Measurements from ENCODE around the gene E2F1.

Gene E2F1, protein sequence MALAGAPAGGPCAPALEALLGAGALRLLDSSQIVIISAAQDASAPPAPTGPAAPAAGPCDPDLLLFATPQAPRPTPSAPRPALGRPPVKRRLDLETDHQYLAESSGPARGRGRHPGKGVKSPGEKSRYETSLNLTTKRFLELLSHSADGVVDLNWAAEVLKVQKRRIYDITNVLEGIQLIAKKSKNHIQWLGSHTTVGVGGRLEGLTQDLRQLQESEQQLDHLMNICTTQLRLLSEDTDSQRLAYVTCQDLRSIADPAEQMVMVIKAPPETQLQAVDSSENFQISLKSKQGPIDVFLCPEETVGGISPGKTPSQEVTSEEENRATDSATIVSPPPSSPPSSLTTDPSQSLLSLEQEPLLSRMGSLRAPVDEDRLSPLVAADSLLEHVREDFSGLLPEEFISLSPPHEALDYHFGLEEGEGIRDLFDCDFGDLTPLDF

DNA sequence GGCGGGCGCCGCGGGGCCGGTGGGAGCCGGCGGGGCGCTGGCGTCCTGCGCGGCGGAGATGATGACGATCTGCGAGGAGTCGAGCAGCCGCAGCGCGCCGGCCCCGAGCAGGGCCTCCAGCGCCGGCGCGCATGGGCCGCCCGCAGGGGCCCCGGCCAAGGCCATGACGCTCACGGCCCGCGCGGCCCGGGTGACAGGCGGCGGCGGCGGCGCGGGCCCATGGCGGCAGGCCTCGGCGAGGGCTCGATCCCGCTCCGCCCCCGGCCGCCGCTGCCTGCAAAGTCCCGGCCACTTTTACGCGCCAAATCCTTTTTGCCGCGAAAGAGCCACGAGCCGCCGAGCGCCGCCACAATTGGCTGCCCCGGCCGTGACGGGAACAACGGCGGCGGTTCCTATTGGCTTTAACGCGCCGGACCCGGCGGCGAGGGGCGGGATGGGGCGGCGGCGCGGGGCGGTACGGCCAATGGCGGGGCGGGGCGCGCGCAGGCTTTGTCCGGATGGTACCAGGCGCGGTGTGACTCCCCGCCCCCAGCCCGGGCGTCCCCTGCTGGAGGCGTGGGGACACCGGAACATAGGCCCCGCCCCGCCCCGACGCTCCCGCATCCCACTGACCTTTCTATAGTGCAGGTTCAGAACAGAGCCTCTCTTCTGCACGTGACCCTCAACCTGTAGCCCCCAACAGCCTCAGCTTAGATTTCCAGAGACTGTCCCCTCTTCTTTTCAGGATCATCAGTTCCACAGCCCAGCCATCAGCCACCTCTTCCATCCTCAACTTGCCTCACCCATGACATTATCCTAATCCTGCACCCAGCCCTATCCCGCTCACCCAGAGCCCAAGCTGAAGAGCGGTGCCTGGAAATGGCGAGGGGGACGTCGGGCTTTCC lies at the start of gene E2F1:
Gene E2F1, minus strand, starts transcription at position 286 of the 884 bp plus-strand sequence. Its CDS starts 121 bp downstream, at position 165.
- DNase-seq: peak; percentile 92 to 99 (median 96)
- intact Hi-C loops (cut with DNase I): loop anchor here (5.0 kb wide), 1 partner anchor 46 kb away; the partner anchor contains the start of gene ZNF341

DNA sequence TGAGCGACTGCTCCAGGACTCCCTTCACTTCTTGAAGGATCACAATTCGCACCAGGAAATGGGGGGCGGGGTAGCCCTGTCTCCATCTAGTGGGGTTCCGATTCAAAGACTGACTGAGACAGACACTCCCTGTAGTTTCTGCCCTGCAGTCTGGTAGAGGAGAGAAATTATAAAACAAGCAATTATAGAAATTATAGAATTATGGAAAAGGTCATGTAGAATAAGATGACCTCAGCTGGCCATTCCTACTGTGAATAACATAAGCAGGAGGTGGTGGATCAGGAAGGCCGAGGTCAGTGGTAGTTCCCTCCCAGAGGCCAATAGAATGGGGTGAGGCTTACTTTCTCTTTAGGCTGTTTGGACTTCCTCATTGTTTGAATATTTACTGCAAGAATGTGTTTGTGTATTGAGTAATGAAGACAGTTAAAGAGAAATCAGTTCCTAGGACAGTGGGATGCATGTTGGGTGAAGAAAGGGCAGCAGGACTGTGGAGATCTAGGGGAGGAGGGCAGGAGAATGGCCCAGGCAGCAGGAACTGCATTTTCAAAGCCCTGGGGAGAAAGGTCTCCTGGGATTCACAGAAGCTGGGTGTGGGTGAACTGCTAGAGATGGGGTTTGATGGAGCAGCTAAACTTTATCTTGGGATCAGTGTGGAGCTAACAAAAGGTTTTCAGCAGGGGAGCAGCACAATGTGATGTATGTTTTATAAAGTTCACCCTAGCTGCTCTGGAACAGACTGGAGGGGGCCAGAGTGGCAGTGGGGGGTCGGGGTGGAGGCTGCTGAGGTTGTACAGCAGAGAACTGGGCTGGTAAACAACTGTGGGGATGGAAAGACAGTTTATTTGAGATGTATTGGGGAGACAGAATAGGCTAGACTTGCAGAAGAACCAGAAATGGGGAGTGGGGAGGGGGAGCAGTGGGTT lies 47.7 kb upstream of the E2F1 start:
- intact Hi-C loops (cut with DNase I): loop anchor here (5.0 to 10.0 kb wide), 4 partner anchors 47 to 279 kb away; partner anchors contain the start of genes ACTL10, CHMP4B and E2F1

DNA sequence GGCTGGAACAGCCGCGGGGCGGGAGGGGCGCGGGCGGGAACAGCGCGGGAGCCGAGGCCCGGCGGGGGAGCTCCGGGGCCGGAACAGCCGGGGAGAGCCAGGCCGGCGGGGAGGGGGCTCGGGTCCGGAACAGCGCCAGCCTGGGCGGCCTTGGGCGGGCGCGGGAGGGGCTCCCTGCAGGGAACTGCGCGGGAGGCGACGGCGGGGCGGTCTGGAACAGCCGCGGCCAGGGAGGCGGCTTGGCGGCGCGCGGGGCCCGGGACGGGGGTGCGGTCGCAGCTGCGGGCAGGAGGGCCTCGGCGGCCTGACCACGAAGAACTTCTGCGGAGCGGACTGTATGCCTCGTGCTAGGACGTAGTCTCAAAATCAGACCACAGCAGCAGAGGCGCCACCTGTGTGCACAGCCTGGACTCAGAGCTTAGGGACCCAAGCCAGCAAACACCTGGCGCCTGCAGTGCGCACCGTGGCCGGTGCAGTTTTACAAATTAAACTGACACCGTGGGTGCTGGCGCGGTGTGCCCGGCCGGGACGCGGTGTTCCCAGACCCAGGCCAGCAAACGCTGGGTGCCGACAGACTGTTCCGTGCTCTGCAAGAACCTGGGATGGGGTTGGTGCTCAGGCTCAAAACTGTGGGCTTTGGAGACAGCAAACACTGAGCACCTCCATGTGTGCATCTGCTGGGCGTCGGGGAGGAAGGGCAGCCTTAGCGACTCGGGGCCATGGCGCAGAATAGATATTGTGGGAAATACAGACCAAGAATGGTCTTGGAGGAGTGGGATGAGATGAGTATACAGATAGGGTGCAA lies 46.2 kb upstream of the E2F1 start:
- peak; percentile 77 to 98 (median 84) for DNase-seq
- intact Hi-C loops (cut with DNase I): loop anchor here (5.0 to 10.0 kb wide), 4 partner anchors 45 to 278 kb away; partner anchors contain the start of genes ACTL10, CHMP4B and E2F1

More for the DNA sequence above, 47.7 kb upstream of the E2F1 start:
- peak in 1 of 10 donors; percentile 31 for DNase-seq

DNA sequence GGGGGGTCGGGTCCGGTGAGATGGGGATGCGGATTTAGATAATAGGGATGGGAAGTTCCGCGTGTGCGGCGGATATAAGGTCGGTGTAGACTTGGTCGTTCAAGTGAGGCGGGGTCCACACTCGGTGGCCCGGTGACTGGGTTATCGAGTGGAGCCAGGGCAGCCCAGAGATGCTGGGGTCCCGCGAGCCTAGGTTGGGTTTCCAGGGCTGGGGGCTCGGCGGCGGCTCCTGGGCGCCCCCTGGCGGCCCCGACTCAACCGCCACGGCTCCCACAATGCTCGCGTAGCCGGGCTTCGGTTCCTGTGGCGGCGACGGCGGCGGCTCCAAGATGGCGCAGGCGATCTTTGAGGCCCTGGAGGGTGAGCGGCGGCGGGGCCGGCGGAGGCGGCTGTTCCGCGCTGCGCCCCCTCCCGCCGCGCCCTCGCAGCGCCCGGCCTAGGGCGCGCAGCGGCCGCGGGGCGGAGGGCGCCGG lies 45.5 kb upstream of the E2F1 start, which contains the start of gene ZNF341:
Gene ZNF341, plus strand, starts transcription at position 304 of the 473 bp plus-strand sequence. Its CDS starts 26 bp downstream, at position 330.
- intact Hi-C loops (cut with DNase I): loop anchor here (5.0 to 10.0 kb wide), 4 partner anchors 44 to 277 kb away; partner anchors contain the start of genes ACTL10, CHMP4B and E2F1

DNA sequence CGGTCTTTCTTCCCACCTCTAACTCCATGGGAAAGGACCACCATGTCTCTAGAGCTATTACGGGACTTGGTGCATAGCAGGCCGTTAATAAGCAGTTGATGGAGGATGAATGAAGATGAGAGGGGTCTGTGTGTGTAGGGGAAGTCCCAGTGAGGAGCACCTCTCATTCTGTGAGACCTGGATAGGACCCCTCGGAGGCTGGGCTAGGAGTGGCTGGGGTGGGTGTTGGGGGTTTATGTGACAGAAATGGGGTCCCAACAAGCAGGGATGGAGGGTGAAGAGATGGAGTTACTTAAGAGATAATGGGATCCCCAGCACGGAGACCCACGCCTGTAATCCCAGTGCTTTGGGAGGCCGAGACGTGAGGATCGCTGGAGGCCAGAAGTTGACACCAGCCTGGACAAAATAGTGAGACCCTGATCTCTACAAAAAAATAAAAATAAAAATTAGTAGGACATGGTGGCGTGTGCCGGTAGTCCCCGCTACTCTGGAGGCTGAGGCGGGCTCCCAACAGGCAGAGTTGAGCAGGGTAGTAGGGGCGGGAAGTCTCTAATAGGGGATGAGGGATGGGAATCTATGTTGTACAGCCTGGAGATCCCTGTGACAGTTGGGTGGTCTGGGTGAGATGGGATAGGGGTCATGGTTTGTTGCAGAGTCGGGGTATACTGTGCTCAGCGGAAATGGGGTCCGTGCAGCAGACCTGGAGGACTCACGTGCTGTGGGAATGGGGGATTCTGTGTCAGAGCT lies 44.9 kb upstream of the E2F1 start:
- DNase-seq: peak in 1 of 10 donors; percentile 54
- intact Hi-C loops (cut with DNase I): loop anchor here (5.0 to 10.0 kb wide), 4 partner anchors 44 to 276 kb away; partner anchors contain the start of genes ACTL10, CHMP4B and E2F1

More for the DNA sequence above, 45.5 kb upstream of the E2F1 start, which contains the start of gene ZNF341:
- peak; percentile 78 to 98 (median 88) for DNase-seq

DNA sequence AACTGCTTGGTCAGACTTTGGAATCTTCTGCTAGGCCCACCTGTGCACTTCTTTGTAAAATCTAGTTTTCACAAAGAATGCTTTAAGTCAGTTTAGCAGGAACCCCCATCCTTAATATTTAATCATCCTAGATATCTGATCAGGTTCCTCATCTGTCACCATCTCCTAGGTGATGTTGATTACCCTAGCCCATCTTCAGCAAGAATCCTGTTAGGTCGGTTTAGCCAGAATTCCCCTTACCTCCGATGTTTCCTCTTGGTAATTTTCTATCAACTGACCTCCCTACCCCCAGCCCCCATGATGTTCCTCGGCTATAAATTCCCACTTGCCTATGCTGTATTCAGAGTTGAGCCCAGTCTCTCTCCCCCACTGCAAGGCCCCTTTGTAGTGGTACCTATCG lies 42.9 kb upstream of the E2F1 start:
- DNase-seq: no peak
- intact Hi-C loops (cut with DNase I): no loop called here

DNA sequence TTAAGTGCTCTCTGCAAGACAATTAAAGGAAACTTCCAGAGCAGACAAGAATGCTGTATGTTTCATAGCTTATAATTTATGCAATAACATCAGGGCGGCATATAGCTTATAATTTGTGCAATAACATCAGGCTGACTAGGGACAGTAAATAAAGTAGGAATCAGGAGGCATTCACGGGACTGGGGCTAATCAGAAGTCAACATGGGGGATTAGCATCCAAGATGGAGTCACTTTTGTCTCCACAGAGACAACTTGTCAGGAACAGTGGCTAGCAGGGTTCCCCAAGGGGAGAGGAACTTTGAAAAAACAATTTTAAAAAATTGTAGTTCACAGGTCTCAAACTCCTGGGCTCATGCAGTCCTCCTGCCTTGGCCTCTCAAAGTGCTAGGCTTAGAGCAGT lies 42.3 kb upstream of the E2F1 start:
- no peak for DNase-seq

DNA sequence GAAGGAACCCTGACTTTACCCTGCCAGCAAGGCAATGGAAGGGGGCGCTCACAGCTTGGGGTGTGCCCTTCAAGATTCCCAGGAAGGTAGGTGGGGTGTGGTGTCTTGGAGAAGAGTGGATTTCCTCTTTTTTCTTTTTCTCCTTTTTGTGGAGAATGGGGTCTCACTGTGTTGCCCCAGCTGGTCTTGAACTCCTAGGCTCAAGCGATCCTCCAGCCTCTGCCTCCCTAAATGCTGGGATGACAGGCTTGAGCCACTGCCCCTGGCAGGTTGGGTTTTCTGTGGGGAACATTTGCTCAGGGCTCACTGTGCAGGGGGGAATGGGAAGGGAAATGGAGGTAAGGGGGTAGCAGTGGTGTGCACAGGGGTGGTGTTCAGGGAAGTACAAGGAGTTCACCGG lies 41.6 kb upstream of the E2F1 start:
- intact Hi-C loops (cut with DNase I): no loop called here
- no peak for DNase-seq

More for the DNA sequence above, 42.3 kb upstream of the E2F1 start:
- intact Hi-C loops (cut with DNase I): no loop called here

DNA sequence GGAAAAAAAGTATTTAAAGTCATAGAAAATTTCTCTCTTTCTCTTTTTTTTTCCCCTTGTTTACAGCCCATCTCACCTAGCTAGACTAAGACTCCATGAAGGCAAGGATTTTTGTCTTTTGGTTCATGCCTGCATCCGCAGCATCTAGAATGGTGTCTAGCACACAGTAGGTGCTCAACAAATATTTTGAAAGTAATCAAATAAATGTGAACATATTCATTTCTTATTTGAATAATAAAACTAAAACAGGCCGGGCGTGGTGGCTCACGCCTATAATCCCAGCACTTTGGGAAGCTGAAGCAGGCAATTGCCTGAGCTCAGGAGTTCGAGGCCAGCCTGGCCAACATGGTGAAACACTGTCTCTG lies 40.9 kb upstream of the E2F1 start:
- intact Hi-C loops (cut with DNase I): no loop called here
- no peak for DNase-seq

DNA sequence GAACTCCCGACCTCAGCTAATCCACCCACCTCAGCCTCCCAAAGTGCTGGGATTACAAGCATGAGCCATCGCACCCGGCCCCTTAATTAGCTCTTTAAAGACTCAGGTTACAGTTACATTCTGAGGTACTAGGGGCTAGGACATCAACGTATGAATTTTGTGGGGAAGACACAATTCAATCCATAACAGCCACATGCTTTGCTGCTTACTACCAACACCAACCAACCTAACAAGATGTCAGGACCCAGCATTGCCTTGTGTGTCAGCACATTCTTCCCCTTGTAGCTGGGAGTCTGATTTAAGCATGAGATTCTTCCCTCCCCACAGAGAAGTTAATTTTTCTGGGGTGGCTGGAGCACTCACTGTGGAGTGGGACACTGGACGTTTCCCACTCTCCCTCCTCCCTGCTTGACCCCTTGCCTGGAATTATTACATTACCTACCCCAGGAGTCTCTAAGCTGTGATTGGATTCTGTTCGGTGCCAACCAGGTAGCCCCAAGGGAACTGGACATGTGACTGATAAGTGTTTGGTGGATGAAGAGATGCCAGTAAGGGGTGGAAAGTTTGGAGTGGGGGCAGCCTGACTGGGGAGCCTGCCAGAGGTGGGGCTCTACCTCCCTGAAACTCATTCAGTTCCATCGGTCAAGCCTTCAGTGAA lies 39.6 kb upstream of the E2F1 start:
- DNase-seq: peak in 1 of 10 donors; percentile 11
- intact Hi-C loops (cut with DNase I): no loop called here

DNA sequence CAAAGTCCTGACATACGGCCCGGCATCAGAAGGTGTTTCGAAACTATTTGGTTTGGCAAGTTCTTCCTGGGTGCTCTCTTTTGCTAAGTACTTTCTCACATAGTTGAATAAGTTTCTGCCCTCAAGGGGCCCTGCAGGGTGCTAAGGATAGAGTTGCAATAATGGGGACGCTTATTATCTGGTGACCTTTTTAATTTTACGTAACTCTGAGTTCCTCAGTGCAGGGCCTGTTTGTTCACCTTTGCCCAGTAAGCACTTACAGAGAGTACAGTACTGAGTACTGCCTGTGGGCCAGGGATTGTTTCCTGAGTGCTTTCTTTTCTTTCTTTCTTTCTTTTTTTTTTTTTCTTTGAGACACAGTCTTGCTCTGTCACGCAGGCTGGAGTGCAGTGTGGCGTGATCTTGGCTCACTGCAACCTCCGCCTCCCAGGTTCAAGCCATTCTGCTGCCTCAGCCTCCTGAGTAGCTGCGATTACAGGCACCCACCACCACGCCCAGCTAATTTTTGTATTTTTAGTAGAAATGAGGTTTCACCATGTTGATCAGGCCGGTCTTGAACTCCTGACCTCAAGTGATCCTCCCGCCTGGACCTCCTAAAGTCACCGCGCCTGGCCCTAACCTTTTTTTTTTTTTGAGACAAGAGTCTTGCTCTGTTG lies 38.4 kb upstream of the E2F1 start:
- intact Hi-C loops (cut with DNase I): no loop called here

DNA sequence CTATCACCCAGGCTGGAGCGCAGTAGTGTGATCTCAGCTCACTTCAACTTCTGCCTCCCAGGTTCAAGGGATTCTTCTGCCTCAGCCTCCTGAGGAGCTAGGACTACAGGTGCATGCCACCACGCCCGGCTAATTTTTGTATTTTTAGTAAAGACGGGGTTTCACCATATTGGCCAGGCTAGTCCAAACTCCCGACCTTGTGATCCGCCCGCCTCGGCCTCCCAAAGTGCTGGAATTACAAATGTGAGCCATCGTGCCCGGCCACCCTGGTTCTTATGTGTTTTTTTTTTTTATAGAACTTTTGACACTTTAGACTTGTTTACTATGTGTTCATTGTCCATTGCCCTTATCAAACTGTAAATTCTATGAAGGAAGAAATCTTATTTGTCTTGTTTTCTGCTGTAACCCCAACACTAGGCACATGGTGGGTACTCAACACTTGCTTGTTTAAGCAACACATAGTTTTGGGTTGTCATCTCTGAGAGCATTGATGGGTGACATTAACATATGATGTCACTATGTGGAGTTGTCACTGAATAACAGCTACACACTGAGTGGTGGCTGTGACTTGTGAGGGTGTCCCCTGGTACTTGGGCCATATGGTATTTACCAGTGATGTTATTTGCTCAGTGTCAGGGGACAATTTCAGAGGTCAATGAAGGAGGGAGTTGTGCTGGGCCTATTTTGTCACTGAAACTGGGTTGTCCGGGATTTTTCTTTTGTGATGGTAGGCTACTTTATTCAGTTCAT lies 35.4 kb upstream of the E2F1 start:
- no peak for DNase-seq
- intact Hi-C loops (cut with DNase I): no loop called here

More for the DNA sequence above, 38.4 kb upstream of the E2F1 start:
- no peak for DNase-seq

DNA sequence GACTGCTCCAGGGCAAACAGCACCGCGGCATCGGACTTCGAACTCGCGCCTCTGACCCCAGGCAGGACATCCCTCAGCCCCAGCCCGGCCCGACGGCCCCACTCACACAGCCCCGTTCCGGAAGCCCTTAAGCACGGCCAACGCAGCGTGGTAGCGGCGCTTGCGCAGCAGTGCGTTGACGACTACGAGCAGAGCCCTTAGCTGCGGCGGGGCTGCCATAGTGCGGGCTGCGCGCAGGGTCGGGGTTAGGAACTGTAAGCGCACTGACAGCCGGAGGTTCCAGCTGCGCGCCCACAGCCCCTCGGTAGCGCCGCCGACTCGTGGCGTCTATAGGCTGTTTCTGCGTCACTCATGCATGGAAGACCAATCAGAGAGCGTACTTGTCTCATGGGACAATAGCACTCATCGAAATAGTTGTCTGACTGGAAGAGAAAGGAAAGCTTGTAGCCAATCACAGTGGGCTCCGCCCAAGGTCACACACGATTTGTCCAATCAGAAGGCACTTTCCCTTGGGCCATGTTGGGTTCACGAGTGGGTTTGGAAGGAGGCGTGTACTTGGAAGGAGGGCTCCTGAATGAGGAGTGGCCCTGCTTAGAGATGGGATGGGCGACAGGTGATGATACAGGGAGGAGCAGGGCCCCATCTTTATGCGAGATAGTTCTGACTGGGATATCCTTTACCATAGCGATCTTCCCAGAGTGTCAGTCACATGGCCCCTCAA lies 34.0 kb upstream of the E2F1 start, which contains the start of gene PXMP4:
Gene PXMP4, minus strand, starts transcription at position 322 of the 721 bp plus-strand sequence. Its CDS starts 103 bp downstream, at position 219.
- intact Hi-C loops (cut with DNase I): no loop called here
- peak; percentile 87 to 99 (median 94) for DNase-seq

DNA sequence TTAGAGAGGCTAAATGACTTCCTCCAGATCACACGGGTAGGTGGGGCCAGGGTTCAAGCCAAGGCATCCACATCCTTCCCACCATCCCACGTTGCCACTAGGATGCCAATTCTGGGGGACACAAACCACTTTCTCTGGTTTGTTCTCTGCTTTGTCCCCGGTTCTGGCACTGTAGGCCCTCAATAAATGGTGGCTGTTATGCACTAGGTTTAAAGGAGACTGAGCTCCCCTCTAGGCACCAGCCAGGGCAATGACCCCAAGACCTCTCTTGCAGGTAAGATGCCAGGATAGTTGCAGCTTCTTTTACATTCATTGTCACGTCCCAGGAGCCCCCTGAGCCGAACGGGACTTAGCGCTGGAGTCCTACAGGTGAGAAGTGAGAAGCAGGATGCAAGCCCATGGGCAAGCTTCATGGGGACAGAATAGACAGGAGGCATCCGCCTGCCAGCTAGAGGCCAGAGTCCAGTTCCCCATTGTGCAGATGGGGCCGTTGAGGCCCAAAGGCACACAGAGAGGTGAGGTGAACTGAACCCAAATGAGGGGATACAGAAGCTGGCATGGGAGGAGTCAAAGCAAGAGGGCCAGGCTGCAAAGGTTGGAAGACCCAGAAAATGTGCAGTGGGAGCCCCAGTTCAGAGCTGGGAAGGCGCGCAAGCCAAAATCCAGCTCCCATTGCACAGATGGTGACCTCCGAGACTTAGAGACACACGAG lies 33.2 kb upstream of the E2F1 start:
- intact Hi-C loops (cut with DNase I): no loop called here
- DNase-seq: peak in 1 of 10 donors; percentile 57
